Panc1 (cell line): ENCODE data around the gene TNFAIP8L1. TPM values are rescaled to one million over a fixed set of nuclear protein-coding genes. Genes with fewer than 3 reads are reported as not detected.

Source experiments
- ATAC-seq: fragments of 200-7000 bp; cut with Tn5 transposase; 2 replicates; pipeline ENCODE4 v1.9.1; 2020; ENCODE audit warnings: mild to moderate bottlenecking, moderate library complexity
- BruUV-seq: library from RNA; stranded (reverse); fragments of 400-500 nt; replicated peaks from 2 replicates; lab custom pipeline; 2021; lab: Mats Ljungman, UMichigan
- CTCF ChIA-PET: fragments of 300-600 bp; sonication (Branson Sonifier 250); formaldehyde crosslinking; loops from one replicate; lab custom pipeline; 2022; ENCODE audit warnings: antibody characterized with exemption; lab: Charles Lee
- POLR2A ChIA-PET: fragments of 300-600 bp; sonication (Branson Sonifier 250); formaldehyde crosslinking; loops from one replicate; lab custom pipeline; 2022; ENCODE audit warnings: antibody characterized with exemption; lab: Charles Lee
- DNase-seq: peaks from one replicate; pipeline ENCODE4 v3.0.0-alpha.2; 2010; ENCODE audit warnings: low read depth, low spot score
- H3K27ac ChIP-seq: 2 replicates; pipeline ENCODE4 v1.5.1; 2011; ENCODE audit warnings: mild to moderate bottlenecking, low read length, inconsistent platforms
- H3K27me3 ChIP-seq: fragments of 200-500 bp; sonication (Bioruptor generic); 2 replicates; pipeline ENCODE4 v1.6.0; 2014; ENCODE audit warnings: low read length, inconsistent platforms; ENCODE audit not compliant: control insufficient read depth, insufficient read depth
- H3K36me3 ChIP-seq: fragments of 200-500 bp; sonication (Bioruptor generic); 2 replicates; pipeline ENCODE4 v1.5.1; 2014; ENCODE audit warnings: inconsistent platforms, mild to moderate bottlenecking, low read length, moderate library complexity; ENCODE audit not compliant: control insufficient read depth, insufficient read depth
- H3K4me1 ChIP-seq: 2 replicates; pipeline ENCODE4 v1.5.1; 2011; ENCODE audit warnings: inconsistent platforms, mild to moderate bottlenecking, low read length, moderate library complexity; ENCODE audit not compliant: control insufficient read depth, insufficient read depth
- H3K4me3 ChIP-seq, 2 experiments: 2 replicates each; pipeline ENCODE4 v1.5.1; 2011 to 2012; ENCODE audit warnings: low read depth in 2 of 2, low read length in 2 of 2, mild to moderate bottlenecking in 2 of 2, inconsistent platforms in 1 of 2, moderate library complexity in 1 of 2
- H3K9me3 ChIP-seq: fragments of 200-500 bp; sonication (Bioruptor generic); 2 replicates; pipeline ENCODE4 v1.5.1; 2014; ENCODE audit warnings: low read depth, mild to moderate bottlenecking, inconsistent platforms, low read length, moderate library complexity; ENCODE audit not compliant: control insufficient read depth, insufficient read depth
- POLR2AphosphoS5 ChIP-seq: IDR thresholded peaks from 2 replicates; pipeline ENCODE4 v1.6.1; 2012; ENCODE audit warnings: mild to moderate bottlenecking, low read depth, low read length, moderate library complexity
- REST ChIP-seq, 2 experiments: IDR thresholded peaks; 2 replicates each; pipeline ENCODE4 v1.6.1; 2011 to 2012; ENCODE audit warnings: low read depth in 2 of 2, control low read depth in 1 of 2, low read length in 1 of 2, mild to moderate bottlenecking in 1 of 2, moderate library complexity in 1 of 2; ENCODE audit not compliant: insufficient read depth in 1 of 2
- SIN3A ChIP-seq: IDR thresholded peaks from 2 replicates; pipeline ENCODE4 v1.6.1; 2012; ENCODE audit warnings: low read depth, mild to moderate bottlenecking, low read length, moderate library complexity, borderline replicate concordance; ENCODE audit not compliant: insufficient read depth
- TCF7L2 ChIP-seq: IDR thresholded peaks from 2 replicates; pipeline ENCODE4 v1.6.1; 2011; ENCODE audit warnings: mild to moderate bottlenecking, low read depth, low read length, inconsistent platforms
- in situ Hi-C: cut with HindIII; loops from 2 replicates; pipeline ENCODE4 v1.10.0; 2016; ENCODE audit warnings: low sequenced_read_pairs, low pct_unique_long_range_greater_than_20kb
- intact Hi-C: fragments of 100-400 bp; cut with micrococcal nuclease; formaldehyde crosslinking; loops from one replicate; pipeline ENCODE4 v1.10.0; 2022; ENCODE audit not compliant: unreplicated experiment
- total RNA-seq: library from RNA; stranded (reverse); gene quantifications from one replicate; pipeline ENCODE4 v1.2.1, GENCODE V29; 2021; ENCODE audit not compliant: unreplicated experiment
- TF ChIP-seq, protein P1 (sequence below): fragments of 450-650 bp; IDR thresholded peaks from 2 replicates; pipeline ENCODE4 v1.5.1; 2017; ENCODE audit warnings: mild to moderate bottlenecking

Gene TNFAIP8L1
- total RNA-seq, 1 experiment from 2014 or later: 4.8 TPM

DNA sequence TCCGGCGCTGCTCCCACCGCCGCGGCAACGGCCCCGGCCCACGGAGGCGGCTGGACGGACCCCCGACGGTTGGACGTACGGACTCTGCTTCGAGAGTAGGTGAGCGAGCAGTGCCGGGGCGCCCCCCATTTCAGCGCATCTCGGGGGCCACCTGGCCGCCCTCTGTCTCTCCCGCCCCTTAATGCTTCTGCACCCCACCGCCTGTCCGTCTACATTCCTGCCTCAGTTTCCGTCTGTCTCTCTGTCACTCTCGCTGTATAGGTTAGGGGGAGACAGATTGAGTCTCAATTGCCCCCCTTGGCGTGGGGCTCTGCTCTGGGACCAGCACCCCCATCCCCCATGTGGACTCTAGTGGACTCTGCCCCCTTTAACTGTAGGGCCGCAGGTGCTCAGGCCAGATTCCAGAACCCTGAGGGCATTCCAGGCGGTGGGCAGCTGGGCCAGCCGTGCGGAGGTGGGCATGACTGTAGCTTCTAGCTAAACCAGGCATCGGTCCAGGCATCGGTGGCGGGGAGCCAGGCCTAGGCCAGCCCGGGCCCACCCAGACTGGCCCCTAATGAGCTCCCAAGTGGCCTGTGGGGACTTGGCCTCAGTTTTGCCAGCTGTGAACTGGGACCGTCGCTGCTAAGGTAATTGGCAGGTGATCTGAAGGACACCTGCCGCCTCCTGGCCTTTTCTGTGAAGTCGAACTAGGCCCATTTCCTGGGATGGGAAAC lies 373 bp downstream of the TNFAIP8L1 start:
- no peak for TF ChIP-seq SIN3A
- TF ChIP-seq TCF7L2: no peak
- TF ChIP-seq REST (IDR thresholded peaks at IDR 0.05; ENCODE audit: insufficient read depth in 1 of 2, low read depth in 2 of 2, low read length in 1 of 2): no peak
- TF ChIP-seq, protein P1, sequence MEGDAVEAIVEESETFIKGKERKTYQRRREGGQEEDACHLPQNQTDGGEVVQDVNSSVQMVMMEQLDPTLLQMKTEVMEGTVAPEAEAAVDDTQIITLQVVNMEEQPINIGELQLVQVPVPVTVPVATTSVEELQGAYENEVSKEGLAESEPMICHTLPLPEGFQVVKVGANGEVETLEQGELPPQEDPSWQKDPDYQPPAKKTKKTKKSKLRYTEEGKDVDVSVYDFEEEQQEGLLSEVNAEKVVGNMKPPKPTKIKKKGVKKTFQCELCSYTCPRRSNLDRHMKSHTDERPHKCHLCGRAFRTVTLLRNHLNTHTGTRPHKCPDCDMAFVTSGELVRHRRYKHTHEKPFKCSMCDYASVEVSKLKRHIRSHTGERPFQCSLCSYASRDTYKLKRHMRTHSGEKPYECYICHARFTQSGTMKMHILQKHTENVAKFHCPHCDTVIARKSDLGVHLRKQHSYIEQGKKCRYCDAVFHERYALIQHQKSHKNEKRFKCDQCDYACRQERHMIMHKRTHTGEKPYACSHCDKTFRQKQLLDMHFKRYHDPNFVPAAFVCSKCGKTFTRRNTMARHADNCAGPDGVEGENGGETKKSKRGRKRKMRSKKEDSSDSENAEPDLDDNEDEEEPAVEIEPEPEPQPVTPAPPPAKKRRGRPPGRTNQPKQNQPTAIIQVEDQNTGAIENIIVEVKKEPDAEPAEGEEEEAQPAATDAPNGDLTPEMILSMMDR: no peak
- no peak for TF ChIP-seq POLR2AphosphoS5
- in situ Hi-C loops: no loop called here
- intact Hi-C loops: loop anchor here (5.0 kb wide), 1 partner anchor 62 kb away; no protein-coding TSS in a partner anchor
- H3K27me3 ChIP-seq: no peaks in the 10 kb centered on the region
- ATAC-seq: peak; percentile 5; the same call in 1 of the 2 replicates
- ChIA-PET POLR2A (no interaction called here), CTCF (no interaction called here)
- DNase-seq: no peak
- no peaks in the 10 kb centered on the region for H3K9me3 ChIP-seq
- peak overlapping the region; percentile 61 to 74 for H3K4me3 ChIP-seq
- H3K4me1 ChIP-seq: peaks cover 3% of the 10 kb centered on the region
- peaks cover 4% of the 10 kb centered on the region; the same call in 1 of the 2 replicates for H3K36me3 ChIP-seq
- peak overlapping the region; percentile 66 for H3K27ac ChIP-seq
- no TSS peak for BruUV-seq

GRCh38 chr19:4640247-4641000 lies 1.1 kb downstream of the TNFAIP8L1 start:
- no peaks in the 10 kb centered on the region for H3K9me3 ChIP-seq
- H3K4me3 ChIP-seq: peak overlapping the region; percentile 61 to 74
- H3K27me3 ChIP-seq: no peaks in the 10 kb centered on the region
- CTCF ChIA-PET: no interaction called here
- ATAC-seq (no peak), DNase-seq (no peak)
- intact Hi-C loops (no loop called here), in situ Hi-C loops (no loop called here)
- POLR2A ChIA-PET: no interaction called here
- no peak overlapping the region for H3K27ac ChIP-seq
- no peak for TF ChIP-seq SIN3A
- TF ChIP-seq POLR2AphosphoS5: no peak
- TF ChIP-seq REST (IDR thresholded peaks at IDR 0.05; ENCODE audit: insufficient read depth in 1 of 2, low read depth in 2 of 2, low read length in 1 of 2): no peak
- TF ChIP-seq, protein P1: no peak
- TF ChIP-seq TCF7L2: no peak
- H3K36me3 ChIP-seq: peaks cover 4% of the 10 kb centered on the region; the same call in 1 of the 2 replicates
- H3K4me1 ChIP-seq: peaks cover 3% of the 10 kb centered on the region
- BruUV-seq: no TSS peak
